GF-D8 (cell line): ENCODE measurements around the gene EIF5B.
"Not testable (repeated sequence)": the region's sequence is repeated elsewhere in the genome, so short reads cannot be mapped to it uniquely, and the experiment has no call there.

Source experiments
- DNase-seq: peaks from one replicate; lab custom pipeline; 2025; lab: John Stamatoyannopoulos, UW

Gene EIF5B, protein sequence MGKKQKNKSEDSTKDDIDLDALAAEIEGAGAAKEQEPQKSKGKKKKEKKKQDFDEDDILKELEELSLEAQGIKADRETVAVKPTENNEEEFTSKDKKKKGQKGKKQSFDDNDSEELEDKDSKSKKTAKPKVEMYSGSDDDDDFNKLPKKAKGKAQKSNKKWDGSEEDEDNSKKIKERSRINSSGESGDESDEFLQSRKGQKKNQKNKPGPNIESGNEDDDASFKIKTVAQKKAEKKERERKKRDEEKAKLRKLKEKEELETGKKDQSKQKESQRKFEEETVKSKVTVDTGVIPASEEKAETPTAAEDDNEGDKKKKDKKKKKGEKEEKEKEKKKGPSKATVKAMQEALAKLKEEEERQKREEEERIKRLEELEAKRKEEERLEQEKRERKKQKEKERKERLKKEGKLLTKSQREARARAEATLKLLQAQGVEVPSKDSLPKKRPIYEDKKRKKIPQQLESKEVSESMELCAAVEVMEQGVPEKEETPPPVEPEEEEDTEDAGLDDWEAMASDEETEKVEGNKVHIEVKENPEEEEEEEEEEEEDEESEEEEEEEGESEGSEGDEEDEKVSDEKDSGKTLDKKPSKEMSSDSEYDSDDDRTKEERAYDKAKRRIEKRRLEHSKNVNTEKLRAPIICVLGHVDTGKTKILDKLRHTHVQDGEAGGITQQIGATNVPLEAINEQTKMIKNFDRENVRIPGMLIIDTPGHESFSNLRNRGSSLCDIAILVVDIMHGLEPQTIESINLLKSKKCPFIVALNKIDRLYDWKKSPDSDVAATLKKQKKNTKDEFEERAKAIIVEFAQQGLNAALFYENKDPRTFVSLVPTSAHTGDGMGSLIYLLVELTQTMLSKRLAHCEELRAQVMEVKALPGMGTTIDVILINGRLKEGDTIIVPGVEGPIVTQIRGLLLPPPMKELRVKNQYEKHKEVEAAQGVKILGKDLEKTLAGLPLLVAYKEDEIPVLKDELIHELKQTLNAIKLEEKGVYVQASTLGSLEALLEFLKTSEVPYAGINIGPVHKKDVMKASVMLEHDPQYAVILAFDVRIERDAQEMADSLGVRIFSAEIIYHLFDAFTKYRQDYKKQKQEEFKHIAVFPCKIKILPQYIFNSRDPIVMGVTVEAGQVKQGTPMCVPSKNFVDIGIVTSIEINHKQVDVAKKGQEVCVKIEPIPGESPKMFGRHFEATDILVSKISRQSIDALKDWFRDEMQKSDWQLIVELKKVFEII

DNA sequence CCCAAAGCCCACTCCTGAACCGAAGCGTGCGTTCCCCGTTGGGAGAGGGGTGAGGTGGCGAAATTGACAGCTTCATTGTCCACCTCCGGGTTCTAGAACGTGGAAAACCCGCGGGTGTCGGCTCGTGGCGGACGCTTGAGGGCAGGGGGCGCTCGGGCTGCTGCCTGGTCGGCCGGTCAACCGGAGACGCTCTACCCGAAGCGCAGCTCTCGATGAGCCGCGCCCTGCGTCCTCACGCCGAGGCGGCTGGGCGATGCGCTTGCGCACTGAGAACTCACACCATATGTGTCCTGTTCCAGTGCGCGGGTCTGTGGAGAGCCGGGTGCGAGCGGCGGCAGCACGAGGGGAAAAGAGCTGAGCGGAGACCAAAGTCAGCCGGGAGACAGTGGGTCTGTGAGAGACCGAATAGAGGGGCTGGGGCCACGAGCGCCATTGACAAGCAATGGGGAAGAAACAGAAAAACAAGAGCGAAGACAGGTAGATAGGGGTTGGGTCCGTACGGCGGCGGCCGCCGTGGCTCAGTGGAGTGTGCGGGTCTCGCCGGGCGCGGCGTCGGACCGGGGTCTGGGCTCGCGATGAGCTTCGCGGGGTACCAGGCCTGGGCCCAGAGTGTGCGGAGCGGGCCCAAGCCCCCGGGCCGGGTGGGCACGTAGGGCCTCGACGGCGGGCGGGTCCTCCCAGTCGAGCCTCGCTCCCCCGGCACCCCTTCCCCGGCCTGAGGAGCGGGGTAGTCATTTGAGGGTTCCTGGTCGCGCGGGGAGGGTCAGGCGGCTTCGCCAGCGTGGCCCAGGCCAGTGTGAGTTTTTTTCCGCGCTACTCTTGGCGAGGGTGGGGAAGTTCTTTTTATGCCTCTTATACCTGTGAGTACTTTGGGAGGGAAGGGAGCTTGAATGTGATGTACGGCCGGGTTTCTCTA lies at the start of gene EIF5B:
EIF5B (plus strand) TSS at position 277 of the 916 bp plus-strand sequence; CDS start at position 443, 166 bp downstream.
- peak; percentile 90 for DNase-seq

DNA sequence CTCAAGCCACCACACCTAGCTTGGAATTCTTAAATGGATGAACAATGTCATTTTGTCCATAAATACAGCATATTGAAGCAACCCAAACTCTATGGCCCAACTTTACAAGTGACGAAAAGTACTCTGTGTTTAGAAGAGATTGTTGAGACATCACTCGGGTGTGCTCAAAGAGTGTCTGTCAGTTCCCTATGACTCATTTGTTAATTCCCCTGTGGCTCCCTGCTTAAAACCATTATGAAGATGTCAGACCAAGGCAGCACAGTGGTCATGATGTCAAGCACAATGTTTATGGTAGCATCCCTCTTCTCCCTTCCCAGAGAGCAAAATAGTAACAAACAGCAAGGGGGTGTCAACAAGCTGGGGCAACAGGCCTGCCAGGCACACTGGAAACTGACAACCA lies 39.2 kb upstream of the EIF5B start:
- no peak for DNase-seq

- no peak for DNase-seq
Measured at GRCh38 chr2:99299580-99299979, 37.6 kb upstream of the EIF5B start.

- not testable (repeated sequence) for DNase-seq
Measured at GRCh38 chr2:99301097-99301496, 36.1 kb upstream of the EIF5B start, which contains the start of gene LYG1. TSS of gene LYG1 (minus strand) at chr2:99301197. CDS start at chr2:99295670, 5,527 bp downstream.

GRCh38 chr2:99317161-99317872 lies 19.9 kb upstream of the EIF5B start:
- DNase-seq = no peak

GRCh38 chr2:99317873-99318200 lies 19.4 kb upstream of the EIF5B start:
- DNase-seq = not testable (repeated sequence)

- no peak for DNase-seq
Measured at GRCh38 chr2:99325384-99325783, 11.8 kb upstream of the EIF5B start.

- DNase-seq = peak; percentile 98
Measured at GRCh38 chr2:99335911-99336803, 1.0 kb upstream of the EIF5B start, which contains the start of gene TXNDC9. TSS of gene TXNDC9 (minus strand) at chr2:99336333. CDS start at chr2:99333210, 3,123 bp downstream.

DNA sequence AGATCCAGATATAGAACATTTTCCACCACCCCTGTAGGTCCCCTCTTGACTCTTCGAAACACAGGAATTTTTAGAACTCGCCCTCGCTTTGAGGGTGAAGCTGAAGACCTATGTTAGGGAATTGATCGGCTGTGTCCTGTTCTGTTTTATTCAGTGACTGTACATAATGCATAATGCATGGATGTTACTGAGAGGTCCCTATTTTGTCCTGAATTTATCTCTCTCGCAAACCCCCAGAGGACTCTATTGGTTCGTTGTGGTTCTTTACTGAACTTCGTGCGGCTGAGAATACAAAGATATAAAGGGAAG lies 431 bp upstream of the EIF5B start:
- no peak for DNase-seq

GRCh38 chr2:99338029-99338585 lies 918 bp downstream of the EIF5B start:
- DNase-seq = no peak

DNA sequence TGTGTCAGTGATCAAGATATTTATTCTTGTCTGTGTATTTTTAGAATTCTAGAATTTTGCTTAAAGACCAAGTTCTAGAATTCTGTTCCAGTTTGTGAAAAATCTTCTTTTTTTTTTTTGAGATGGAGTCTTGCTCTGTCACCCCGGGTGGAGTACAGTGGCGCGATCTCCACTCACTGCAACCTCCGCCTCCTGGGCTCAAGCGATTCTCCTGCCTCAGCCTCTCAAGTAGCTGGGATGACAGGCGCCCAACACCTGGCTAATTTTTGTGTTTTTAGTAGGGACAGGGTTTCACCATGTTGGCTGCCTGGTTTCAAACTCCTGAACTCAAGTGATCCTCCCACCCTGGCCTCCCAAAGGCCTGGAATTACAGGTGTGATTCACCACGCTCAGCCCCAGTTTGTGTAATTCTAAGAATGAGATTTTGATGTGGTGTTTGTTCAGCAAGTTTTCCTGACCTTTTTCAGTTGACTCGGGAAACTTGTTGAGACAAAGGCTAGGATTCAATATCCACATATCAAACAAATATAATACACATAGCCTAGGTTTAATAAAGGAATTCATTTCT lies 3.6 kb downstream of the EIF5B start:
- no peak for DNase-seq

DNA sequence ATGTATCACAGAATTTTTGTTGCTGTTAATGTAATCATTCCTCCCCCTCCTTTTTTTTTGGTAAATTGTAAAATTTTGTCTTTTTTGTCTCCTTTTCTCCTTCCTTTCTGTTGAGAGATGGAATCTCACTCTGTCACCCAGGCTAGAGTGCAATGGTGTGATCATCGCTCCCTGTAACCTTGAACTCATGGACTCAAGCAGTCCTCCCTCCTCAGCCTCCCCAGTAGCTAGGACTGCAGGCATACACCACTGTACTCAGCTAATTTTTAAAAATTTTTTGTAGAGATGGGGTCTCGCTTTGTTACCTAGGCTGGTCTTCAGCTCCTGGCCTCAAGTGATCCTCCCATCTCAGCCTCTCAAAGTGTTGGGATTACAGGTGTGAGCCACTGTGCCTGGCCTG lies 5.3 kb downstream of the EIF5B start:
- DNase-seq = no peak

- not testable (repeated sequence) for DNase-seq
Measured at GRCh38 chr2:99345446-99345845, 8.3 kb downstream of the EIF5B start.

GRCh38 chr2:99346218-99346617 lies 9.0 kb downstream of the EIF5B start:
- DNase-seq = no peak

DNA sequence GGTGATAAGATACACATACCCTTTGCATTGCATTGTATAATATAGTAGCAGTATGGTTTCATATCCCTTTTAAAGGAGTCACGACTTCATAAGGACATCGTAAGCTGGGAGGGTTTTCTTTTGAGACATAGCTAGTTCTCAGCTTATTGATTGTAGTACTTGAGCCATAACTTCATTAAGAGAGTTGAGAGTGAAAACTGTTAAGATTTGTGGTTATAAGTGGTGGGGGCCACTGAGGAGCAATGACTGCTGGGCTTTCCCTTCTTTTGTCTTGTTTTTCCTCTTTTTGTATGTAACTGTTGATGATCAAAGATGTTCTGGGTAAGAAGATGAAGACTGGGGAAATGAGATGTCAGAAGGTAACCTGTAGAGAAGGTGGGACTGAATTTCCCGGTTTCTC lies 11.0 kb downstream of the EIF5B start:
- DNase-seq = no peak

GRCh38 chr2:99350194-99350593 lies 13.0 kb downstream of the EIF5B start:
- no peak for DNase-seq

DNA sequence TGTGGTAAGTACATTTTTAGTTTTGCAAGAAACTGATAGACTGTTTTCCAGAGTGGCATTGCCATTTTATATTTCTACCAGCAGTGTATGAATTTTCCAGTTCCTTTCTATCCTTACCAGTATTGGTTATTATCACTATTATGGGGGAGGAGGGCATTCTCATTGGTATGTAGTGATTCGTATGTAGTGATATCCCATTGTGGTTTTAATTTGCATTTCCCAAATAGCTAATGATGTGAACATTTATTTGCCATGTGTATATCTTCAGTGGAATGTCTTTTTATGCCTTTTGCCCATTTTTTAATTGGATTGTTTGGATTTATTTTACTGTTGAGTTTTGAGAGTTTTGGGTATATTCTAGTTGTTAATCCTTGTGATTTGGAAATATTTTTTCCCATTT lies 16.9 kb downstream of the EIF5B start:
- no peak for DNase-seq

GRCh38 chr2:99354825-99355224 lies 17.6 kb downstream of the EIF5B start:
- not testable (repeated sequence) for DNase-seq

DNA sequence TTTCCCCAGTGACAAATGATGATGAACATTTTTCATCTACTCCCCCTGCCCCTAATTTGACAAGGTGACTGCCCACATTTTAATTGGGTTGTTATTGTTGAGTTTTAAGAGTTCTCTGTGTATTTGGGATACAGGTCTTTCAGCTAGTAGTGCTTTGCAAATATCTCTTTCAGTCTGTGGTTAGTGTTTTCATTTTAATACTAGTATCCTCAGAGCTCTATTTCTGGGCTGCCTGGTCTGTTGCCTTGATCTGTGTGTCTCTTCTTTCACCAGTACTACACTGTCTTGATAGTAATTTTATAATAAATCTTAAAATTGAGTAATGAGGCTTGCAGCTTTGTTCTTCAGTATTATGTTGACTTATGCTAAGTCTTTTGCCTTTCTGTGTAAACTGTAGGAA lies 19.7 kb downstream of the EIF5B start:
- DNase-seq = no peak
